GM18505 (cell line): ENCODE measurements around the gene CARS2.
"Not testable (repeated sequence)": the region's sequence is repeated elsewhere in the genome, so short reads cannot be mapped to it uniquely, and the experiment has no call there.

Experiments used
- ATAC-seq: cut with Tn5 transposase; IDR thresholded peaks from one replicate; pipeline ENCODE4 v1.9.1; 2021; ENCODE audit not compliant: unreplicated experiment
- POLR2A ChIP-seq: IDR thresholded peaks from 4 replicates; pipeline ENCODE4 v1.6.1; 2011; ENCODE audit warnings: borderline replicate concordance; ENCODE audit not compliant: insufficient read depth, insufficient read length; ENCODE audit errors: extremely low read depth

CARS2 gene

DNA sequence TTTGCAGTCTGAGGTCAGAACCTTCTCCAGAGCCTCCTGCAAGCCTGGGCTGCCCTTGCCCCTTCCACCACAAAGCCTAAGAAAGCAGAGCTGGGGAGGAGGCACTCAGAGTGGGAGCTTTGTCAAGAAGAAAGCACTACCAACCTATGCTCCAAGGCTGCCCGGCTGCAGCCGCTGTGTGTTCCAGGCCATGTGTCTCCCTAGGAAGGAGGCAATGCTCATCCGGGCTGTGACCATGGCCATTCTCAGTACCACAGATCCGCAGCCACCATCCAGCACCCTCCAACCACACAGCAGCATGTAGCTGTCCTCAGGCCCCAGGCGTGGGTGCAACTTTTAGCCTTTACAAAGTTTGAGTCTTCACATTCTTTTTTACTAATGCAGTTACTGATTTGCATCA lies 22.0 kb downstream of the CARS2 start:
- no peak for TF ChIP-seq POLR2A
- no peak for ATAC-seq

DNA sequence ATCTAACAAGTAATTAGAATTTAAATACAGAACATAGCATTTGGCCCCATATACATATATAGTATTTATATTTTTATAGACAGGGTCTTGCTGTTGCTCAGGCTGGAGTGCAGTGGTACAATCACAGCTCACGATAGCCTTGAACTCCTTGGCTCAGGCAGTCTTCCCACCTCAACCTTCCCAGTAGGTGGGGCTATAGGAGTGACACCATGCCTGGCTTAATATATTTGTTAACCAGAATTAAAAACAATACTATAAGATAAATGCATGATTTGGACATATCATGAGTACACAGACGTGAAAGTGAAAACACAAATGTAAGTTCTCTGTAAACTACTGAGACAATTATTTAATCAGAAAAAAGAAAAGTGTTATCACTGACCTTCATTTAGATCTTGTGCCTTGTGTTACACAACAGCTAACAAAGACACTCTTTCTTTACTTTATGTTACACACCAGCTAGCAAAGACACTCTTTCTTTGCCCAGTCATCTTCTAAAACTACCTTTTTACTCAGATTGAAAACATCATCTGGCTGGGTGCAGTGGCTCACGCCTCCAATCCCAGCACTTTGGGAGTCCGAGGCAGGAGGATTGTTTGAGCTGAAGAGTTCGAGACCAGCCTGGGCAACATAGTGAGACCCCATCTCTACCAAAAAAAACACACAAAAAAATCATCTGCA lies 22.6 kb downstream of the CARS2 start:
- ATAC-seq, result no peak

DNA sequence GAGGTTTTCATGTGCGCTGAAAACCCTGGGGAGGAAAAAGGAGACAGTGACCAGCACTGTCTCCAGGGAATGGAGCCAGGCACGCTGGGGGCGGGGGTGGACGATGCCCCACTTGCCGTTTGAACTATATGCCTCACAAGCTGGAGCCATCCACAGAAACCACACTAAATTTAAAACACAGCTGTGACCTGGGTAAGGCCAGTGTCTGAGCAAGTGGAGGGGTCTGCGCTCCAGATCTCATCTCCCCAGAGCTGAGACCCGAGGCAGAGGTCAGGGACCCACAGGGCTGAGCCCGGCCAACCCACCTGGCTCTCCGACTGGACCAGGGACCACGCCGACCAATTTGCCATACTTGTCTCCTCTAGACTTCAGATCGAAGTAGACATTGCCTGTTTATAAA lies 23.2 kb downstream of the CARS2 start:
- TF ChIP-seq POLR2A, result no peak
- ATAC-seq, result no peak

More for the DNA sequence above, 22.6 kb downstream of the CARS2 start:
- TF ChIP-seq POLR2A, result no peak

- ATAC-seq, result no peak
Measured at GRCh38 chr13:110681868-110682550, 23.9 kb downstream of the CARS2 start.

DNA sequence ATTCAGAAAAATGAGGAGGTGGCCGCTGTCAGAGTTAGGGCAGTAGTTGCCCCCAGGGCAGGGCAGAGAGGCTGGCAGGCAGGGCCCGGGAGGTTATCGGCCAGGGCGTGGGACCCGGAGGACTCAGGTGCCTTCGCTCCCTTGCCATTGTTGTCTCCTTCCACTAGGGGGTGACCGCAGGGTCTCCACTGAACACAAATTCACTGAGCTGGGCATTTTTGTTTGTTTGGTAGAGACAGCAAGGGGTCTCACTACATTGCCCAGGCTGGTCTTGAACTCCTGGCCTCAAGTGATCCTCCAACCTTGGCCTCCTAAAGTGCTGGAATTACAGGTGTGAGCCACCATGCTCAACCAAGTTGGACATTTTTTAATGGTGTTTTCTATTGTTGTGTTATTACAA lies 25.1 kb downstream of the CARS2 start:
- TF ChIP-seq POLR2A, result no peak
- no peak for ATAC-seq

More at GRCh38 chr13:110681868-110682550, 23.9 kb downstream of the CARS2 start:
- TF ChIP-seq POLR2A, result no peak

- no peak for TF ChIP-seq POLR2A
- no peak for ATAC-seq
Measured at GRCh38 chr13:110677731-110678545, 28.0 kb downstream of the CARS2 start.

DNA sequence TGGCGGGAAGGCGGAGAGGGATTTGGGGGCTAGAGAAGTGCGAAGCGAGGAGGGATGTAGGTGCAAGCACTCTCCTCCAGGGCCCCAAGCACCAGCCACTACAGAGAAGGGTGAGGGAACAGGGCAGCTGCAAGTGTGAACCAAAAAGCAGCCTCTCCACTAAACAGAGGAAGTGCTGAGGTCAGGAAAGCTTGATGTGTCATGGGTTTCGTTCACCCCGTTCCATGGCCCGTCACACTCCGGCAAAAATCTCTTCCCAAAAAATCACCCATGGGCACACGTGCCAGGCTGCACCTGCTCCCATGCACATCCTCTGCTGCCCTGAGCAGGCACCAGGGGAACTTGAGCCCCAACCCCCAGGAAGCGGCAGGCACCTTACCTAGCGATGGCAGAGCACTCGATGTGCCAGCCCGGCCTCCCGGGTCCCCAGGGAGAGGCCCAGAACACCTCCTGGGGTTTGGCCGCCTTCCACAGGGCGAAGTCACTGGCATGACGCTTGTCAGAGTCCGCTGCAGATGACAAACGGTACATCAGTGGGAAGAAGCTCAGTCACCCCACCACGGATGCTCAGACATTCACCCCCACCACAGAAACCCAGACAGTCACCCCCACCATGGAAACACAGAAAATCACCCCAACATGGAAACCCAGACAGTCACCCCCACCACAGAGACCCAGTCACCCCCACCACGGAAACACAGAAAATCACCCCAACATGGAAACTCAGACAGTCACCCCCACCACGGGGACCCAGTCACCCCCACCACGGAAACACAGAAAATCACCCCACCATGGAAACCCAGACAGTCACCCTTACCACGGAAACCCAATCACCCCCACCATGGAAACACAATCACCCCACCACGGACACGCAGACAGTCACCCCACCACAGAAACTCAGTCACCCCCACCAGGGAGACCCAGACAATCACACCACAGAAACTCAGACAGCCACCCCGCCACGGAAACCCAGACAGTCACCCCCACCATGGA lies 29.0 kb downstream of the CARS2 start:
- no peak for TF ChIP-seq POLR2A
- ATAC-seq, result peak; percentile 72

GRCh38 chr13:110669814-110670213 lies 36.1 kb downstream of the CARS2 start:
- not testable (repeated sequence) for ATAC-seq

DNA sequence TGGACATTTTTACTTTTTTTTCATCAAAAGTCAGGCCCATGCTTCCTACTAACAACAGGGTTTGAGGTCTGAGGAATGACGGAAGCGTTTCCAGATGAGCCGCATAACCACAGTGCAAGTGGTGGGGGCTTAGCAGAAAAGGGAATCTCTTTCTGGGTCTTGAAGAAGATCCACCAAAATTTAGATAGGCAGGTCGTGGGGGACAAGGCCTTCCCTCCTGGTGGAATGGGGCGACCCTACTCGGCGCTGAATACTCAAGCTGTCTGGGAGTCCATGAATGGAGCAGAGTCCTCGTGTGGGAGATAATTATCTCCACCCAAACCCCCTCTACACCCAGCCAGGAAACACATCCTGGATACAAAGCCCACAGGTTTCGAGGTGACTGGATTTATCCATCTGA lies 36.9 kb downstream of the CARS2 start:
- ATAC-seq, result no peak

GRCh38 chr13:110666255-110666533 lies 39.7 kb downstream of the CARS2 start:
- TF ChIP-seq POLR2A, result no peak
- ATAC-seq, result no peak

More for the DNA sequence above, 36.9 kb downstream of the CARS2 start:
- no peak for TF ChIP-seq POLR2A

DNA sequence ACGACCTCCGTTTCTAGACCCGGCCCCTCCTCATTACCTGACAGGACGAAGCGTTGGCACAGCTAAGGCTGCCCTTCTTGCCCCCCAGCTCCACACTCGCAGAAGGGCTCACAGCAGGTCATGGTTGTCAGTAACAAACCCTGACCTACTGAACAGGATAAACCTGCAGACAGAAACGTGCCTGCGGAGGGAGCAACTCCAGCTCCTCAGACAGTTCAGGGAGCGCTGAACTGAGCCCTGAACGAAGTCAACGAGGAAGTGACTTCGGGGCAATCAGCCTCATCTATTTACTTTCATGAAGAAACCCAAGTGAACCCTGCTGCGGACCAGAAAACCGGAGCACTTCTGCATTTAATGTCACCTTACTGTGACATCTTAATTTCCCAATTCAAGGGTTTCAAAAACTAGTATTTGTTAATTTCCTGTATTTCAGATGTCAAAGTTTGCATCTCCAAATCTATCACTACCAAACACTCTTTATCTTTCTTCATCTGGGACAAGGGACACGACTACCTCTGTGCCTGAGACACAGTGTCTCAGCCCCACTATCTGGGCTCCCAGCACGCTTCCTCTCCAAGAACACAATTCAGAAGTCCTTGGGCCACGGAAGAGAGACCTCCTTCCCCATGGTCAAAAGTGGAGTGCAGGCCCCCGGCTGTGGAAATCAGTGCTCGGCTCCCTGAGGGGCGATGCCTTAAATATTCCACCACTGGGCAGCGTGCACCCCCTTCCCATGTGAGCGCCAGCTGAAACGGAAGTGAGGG lies 40.2 kb downstream of the CARS2 start:
- ATAC-seq, result no peak

DNA sequence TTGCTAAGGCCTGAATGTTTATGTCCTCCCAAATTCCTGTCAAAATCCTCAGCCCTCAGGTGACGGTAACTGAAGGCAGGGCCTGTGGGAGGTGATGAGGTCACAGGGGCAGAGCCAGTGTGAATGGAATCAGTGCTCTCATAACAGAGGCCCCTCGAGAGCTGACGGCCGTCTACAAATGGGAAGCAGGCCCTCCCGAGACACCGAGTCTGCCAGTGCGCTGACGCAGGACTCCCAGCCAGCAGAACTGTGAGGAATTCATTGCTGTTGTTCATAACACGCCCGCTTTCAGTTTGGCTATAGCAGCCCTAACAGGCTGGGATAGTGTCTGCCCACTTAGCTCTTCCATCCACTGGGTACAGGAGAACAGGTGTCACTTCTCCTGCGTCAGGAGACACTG lies 41.2 kb downstream of the CARS2 start:
- no peak for ATAC-seq
- no peak for TF ChIP-seq POLR2A

More for the DNA sequence above, 40.2 kb downstream of the CARS2 start:
- TF ChIP-seq POLR2A, result no peak

DNA sequence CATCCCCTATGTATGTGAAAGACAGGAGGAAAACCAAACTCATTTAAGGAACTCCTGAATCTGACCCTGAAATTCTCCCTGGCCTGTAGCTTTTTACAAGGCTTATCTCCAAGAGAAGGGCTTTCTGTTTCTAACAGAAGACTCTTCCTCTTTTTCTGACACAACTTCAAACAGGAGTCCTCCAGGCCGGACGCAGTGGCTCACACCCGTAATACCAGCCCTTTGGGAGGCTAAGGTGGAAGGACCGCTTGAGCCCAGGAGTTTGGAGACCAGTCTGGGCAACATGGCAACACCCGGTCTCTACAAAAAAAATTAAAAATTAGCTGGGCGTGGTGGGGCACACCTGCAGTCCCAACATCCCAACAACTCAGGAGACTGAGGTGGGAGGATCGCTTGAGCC lies 41.9 kb downstream of the CARS2 start:
- TF ChIP-seq POLR2A, result no peak
- ATAC-seq, result no peak

DNA sequence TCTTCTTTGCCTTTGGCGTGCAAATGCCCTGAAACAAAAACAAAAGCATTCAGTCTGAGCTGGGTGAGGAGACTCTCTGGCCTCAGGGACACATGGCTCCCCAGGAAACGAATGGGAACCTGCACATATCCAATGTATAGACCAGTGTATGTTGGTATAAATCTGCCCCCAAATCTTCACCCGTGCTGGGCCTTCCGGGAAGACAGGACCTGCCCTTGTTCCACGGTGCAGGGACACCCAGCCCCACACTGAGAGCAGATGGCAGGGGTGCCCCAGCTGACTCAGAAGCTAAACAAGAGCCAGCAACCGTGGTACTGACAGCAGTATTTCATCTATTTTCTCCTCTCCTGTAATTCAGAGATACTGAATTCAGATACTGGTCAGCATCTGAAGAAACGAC lies 42.4 kb downstream of the CARS2 start:
- TF ChIP-seq POLR2A, result no peak
- no peak for ATAC-seq
